GM12873 (cell line): ENCODE measurements around the gene ANKS1B.

Experiments used
- CTCF ChIP-seq: IDR thresholded peaks from 2 replicates; pipeline ENCODE4 v1.5.1; 2012; ENCODE audit warnings: low read depth, mild to moderate bottlenecking, moderate library complexity, low read length, control low read depth; ENCODE audit not compliant: insufficient read depth; ENCODE audit errors: missing control alignments

Gene ANKS1B

GRCh38 chr12:99709116-99709515, 275.6 kb downstream of the ANKS1B start:
- TF ChIP-seq CTCF, result no peak

- no peak for TF ChIP-seq CTCF
These were observed 276.9 kb downstream of the ANKS1B start for GRCh38 chr12:99707883-99708282.

GRCh38 chr12:99706736-99707473, 277.8 kb downstream of the ANKS1B start:
- no peak for TF ChIP-seq CTCF

GRCh38 chr12:99704458-99704857, 280.3 kb downstream of the ANKS1B start:
- TF ChIP-seq CTCF, result no peak

- TF ChIP-seq CTCF, result no peak
These were observed 280.7 kb downstream of the ANKS1B start for GRCh38 chr12:99704036-99704435.

- no peak for TF ChIP-seq CTCF
These were observed 284.7 kb downstream of the ANKS1B start for GRCh38 chr12:99700032-99700431.

GRCh38 chr12:99695050-99695449, 289.7 kb downstream of the ANKS1B start:
- no peak for TF ChIP-seq CTCF

GRCh38 chr12:99686142-99686541, 298.6 kb downstream of the ANKS1B start:
- TF ChIP-seq CTCF, result no peak
